T47D (cell line): ENCODE data around the gene MRTFA.

Experiments
- DNase-seq, 2 experiments: peaks; one replicate each; pipeline versions ENCODE4 v3.0.0 to v3.0.0-alpha.2; 2011 to 2012; ENCODE audit warnings: low read depth in 1 of 2, low spot score in 1 of 2
- JUND ChIP-seq: IDR thresholded peaks from 2 replicates; pipeline ENCODE4 v1.6.1; 2012; ENCODE audit warnings: low read depth
- in situ Hi-C: cut with HindIII; loops from 2 replicates; pipeline ENCODE4 v1.10.0; 2016; ENCODE audit warnings: low sequenced_read_pairs, low pct_unique_long_range_greater_than_20kb

Gene MRTFA

GRCh38 chr22:40651563-40652501 lies 15.3 kb upstream of the MRTFA start:
- DNase-seq, result peak; percentile 78 to 95
- TF ChIP-seq JUND, result no peak
- in situ Hi-C loops, result no loop called here

- TF ChIP-seq JUND, result no peak
- in situ Hi-C loops, result no loop called here
- DNase-seq, result no peak
Measured at GRCh38 chr22:40651057-40651456, 14.5 kb upstream of the MRTFA start.

- in situ Hi-C loops, result no loop called here
- no peak for TF ChIP-seq JUND
- no peak for DNase-seq
Measured at GRCh38 chr22:40648386-40648785, 11.9 kb upstream of the MRTFA start.

GRCh38 chr22:40645579-40646197 lies 9.2 kb upstream of the MRTFA start:
- in situ Hi-C loops, result no loop called here
- no peak for DNase-seq
- TF ChIP-seq JUND, result no peak

GRCh38 chr22:40642316-40642715 lies 5.8 kb upstream of the MRTFA start:
- DNase-seq, result no peak
- in situ Hi-C loops, result no loop called here
- TF ChIP-seq JUND, result no peak

- TF ChIP-seq JUND, result no peak
- DNase-seq, result peak in 1 of 2 experiments; percentile 27
- in situ Hi-C loops, result no loop called here
Measured at GRCh38 chr22:40641269-40641668, 4.8 kb upstream of the MRTFA start.

- in situ Hi-C loops, result no loop called here
- TF ChIP-seq JUND, result no peak
- DNase-seq, result no peak
Measured at GRCh38 chr22:40638261-40638660, 1.7 kb upstream of the MRTFA start.

GRCh38 chr22:40637183-40638150 lies 948 bp upstream of the MRTFA start:
- no peak for DNase-seq
- no peak for TF ChIP-seq JUND

GRCh38 chr22:40635940-40636379 lies 559 bp downstream of the MRTFA start:
- in situ Hi-C loops, result no loop called here
- TF ChIP-seq JUND, result no peak
- no peak for DNase-seq

More at GRCh38 chr22:40637183-40638150, 948 bp upstream of the MRTFA start:
- in situ Hi-C loops, result no loop called here

GRCh38 chr22:40635043-40635939 lies 1.2 kb downstream of the MRTFA start:
- in situ Hi-C loops, result no loop called here
- TF ChIP-seq JUND, result no peak
- no peak for DNase-seq

GRCh38 chr22:40634119-40634903 lies 2.2 kb downstream of the MRTFA start:
- TF ChIP-seq JUND, result no peak
- DNase-seq, result no peak
- in situ Hi-C loops, result no loop called here
